Fibroblast of pulmonary artery (primary cell): Measurements from ENCODE around the gene RASGEF1B.

Source experiments
- DNase-seq: peaks from one replicate; pipeline ENCODE4 v3.0.0-alpha.2; 2010; ENCODE audit warnings: low read depth
- H3K4me3 ChIP-seq: replicated peaks from 2 replicates; pipeline ENCODE4 v1.5.1; 2011; ENCODE audit warnings: low read depth, mild to moderate bottlenecking, control low read depth, low read length, moderate library complexity
- CTCF ChIP-seq: IDR thresholded peaks from 2 replicates; pipeline ENCODE4 v1.5.1; 2011; ENCODE audit warnings: mild to moderate bottlenecking, control low read depth, low read length, inconsistent platforms; ENCODE audit errors: missing control alignments

Gene RASGEF1B

GRCh38 chr4:81466841-81467671 is 4.7 kb downstream of the RASGEF1B start:
- DNase-seq, result peak; percentile 83
- H3K4me3 ChIP-seq, result no peak overlapping the region
- TF ChIP-seq CTCF, result no peak

DNA sequence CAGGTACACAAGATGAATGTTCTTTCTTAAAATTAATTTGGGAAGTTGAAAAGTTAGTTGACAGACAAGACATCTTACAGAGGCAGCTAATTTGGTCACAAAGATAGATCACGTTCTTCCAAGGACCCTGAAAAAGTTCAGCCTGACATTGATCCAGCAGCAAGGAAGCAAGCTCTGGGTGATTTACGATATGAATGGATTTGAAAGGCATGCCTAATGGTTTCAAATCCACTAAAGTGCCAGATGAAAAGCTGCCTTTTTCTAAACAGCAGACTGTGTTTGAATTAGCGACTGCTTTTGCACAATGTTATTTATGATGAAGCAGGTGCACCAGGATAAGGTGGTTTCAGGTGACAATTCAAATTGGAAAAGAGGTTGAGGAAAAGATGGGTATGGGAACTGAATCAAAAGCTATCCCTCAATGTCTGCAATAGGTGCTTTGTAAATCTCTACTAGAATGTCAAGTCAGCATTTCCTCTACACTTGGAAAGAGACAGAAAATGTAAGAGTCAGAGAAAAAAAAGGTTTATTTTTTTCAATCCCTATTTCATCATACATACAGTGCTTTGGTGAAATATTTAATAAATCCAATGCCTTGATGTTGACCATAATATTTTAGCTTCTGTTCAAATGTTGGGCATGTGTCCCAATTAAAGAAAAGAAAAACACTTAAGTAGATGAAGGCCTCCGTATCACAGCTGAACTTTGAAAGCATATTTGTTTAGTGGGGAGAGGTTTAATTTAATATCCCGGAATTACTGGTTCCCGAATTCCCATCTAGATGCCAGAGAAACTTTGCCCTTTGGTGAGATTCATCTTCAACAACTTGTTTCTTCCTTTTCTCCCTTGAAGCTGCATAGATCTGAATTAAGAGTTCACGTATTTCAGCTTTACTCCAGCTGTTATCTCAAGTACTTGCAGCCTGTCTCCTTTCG is 6.0 kb downstream of the RASGEF1B start:
- no peak overlapping the region for H3K4me3 ChIP-seq
- no peak for TF ChIP-seq CTCF
- no peak for DNase-seq

GRCh38 chr4:81460834-81461233 is 10.9 kb downstream of the RASGEF1B start:
- DNase-seq, result no peak
- H3K4me3 ChIP-seq, result no peak overlapping the region
- no peak for TF ChIP-seq CTCF

- H3K4me3 ChIP-seq, result no peak overlapping the region
- no peak for TF ChIP-seq CTCF
- no peak for DNase-seq
These were observed 11.5 kb downstream of the RASGEF1B start for GRCh38 chr4:81460191-81460701.

DNA sequence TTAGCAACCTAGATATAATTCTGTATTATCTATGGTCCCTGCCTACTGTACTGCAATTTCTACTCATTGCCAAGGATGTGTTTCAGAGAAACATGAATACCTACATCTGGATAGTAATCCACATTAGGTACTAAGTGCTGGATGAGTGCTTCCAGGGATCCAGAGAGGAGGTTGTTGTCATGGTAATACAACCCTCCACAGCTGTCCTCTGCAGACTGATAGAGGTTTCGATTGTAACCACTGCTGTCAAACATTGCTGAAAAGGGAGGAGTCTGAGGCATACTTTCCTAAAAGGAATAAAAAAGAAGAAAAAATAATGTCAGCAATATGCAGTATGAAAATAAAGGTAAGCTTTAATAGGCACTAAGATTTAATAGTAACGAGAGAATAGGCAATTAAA is 12.5 kb downstream of the RASGEF1B start:
- no peak overlapping the region for H3K4me3 ChIP-seq
- no peak for DNase-seq
- TF ChIP-seq CTCF, result no peak

DNA sequence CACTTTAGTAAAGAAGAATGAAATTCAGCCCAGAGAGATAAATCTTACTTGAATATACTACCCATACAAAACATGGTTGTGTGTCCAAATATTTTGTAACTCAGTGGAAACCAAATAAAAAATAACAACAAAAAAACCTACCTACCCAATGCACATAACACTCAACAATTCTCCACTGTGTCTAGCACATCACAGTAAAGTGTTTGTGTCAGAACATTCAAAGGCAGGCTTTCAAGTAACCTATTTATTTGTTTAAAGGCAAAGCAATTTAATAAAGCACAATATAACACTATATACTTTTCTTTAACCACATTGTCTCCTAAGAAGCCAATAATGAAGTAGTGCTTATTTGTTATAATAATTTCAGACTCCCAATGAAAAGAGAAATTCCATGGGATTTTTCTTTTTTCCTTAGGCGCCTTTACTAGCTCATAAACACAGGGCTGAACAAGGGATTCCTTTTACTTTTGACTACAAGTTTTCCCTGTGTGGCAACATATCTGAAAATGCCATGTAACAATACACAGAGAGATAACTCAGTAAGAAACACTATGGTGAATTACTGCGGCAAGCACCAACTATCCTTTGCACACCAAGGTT is 13.7 kb downstream of the RASGEF1B start:
- no peak overlapping the region for H3K4me3 ChIP-seq
- no peak for TF ChIP-seq CTCF
- DNase-seq, result no peak
